ENCODE measurements around the gene HSF4.

- TF ChIP-seq CTCF (conservative IDR thresholded peaks at IDR 0.05; ENCODE audit: low read depth, low read length) = no peak
- TF ChIP-seq EZH2 (IDR thresholded peaks at IDR 0.05; ENCODE audit: borderline replicate concordance, low read depth, low read length, poor library complexity, severe bottlenecking) = no peak
Observed at GRCh38 chr16:67193536-67193935, 29.0 kb downstream of the HSF4 start.

Data from A673 (cell line).